HG03354 (cell line): ENCODE results near the gene IL20.
"Not testable (repeated sequence)": the region's sequence is repeated elsewhere in the genome, so short reads cannot be mapped to it uniquely, and the experiment has no call there.

Source experiments
- ATAC-seq: cut with Tn5 transposase; IDR thresholded peaks from one replicate; pipeline ENCODE4 v1.9.1; 2021; ENCODE audit warnings: mild to moderate bottlenecking; ENCODE audit not compliant: unreplicated experiment, poor library complexity, severe bottlenecking

The IL20 gene

GRCh38 chr1:206841609-206842323, 23.7 kb upstream of the IL20 start:
- ATAC-seq: no peak

- no peak for ATAC-seq
These were observed 22.6 kb upstream of the IL20 start for GRCh38 chr1:206842854-206843253.

- no peak for ATAC-seq
These were observed 21.8 kb upstream of the IL20 start for GRCh38 chr1:206843626-206844025.

GRCh38 chr1:206846487-206846886, 18.9 kb upstream of the IL20 start:
- no peak for ATAC-seq

GRCh38 chr1:206847337-206847834, 18.0 kb upstream of the IL20 start:
- ATAC-seq: no peak

- ATAC-seq: no peak
These were observed 17.5 kb upstream of the IL20 start for GRCh38 chr1:206847946-206848345.

GRCh38 chr1:206850401-206850800, 15.0 kb upstream of the IL20 start:
- ATAC-seq: no peak

GRCh38 chr1:206851341-206852010, 13.9 kb upstream of the IL20 start:
- ATAC-seq: no peak

- ATAC-seq: not testable (repeated sequence)
These were observed 12.8 kb upstream of the IL20 start for GRCh38 chr1:206852662-206853061.

- not testable (repeated sequence) for ATAC-seq
These were observed 11.7 kb upstream of the IL20 start for GRCh38 chr1:206853696-206854095.

- no peak for ATAC-seq
These were observed 10.9 kb upstream of the IL20 start for GRCh38 chr1:206854401-206855129.

- no peak for ATAC-seq
These were observed 9.6 kb upstream of the IL20 start for GRCh38 chr1:206855859-206856258.

GRCh38 chr1:206856674-206857464, 8.6 kb upstream of the IL20 start:
- ATAC-seq: no peak

- no peak for ATAC-seq
These were observed 6.3 kb upstream of the IL20 start for GRCh38 chr1:206859082-206859521.

GRCh38 chr1:206860165-206860564, 5.3 kb upstream of the IL20 start:
- no peak for ATAC-seq

- ATAC-seq: no peak
These were observed 2.2 kb upstream of the IL20 start for GRCh38 chr1:206863266-206863665.

- no peak for ATAC-seq
These were observed 639 bp downstream of the IL20 start for GRCh38 chr1:206866062-206866461.

- ATAC-seq: no peak
These were observed 1.8 kb downstream of the IL20 start for GRCh38 chr1:206867239-206867638.

- ATAC-seq: no peak
These were observed 2.3 kb downstream of the IL20 start for GRCh38 chr1:206867716-206868115.

GRCh38 chr1:206868264-206868663, 2.8 kb downstream of the IL20 start:
- no peak for ATAC-seq
